Panc1 (cell line): ENCODE results near the gene RSU1.

Experiments used
- POLR2AphosphoS5 ChIP-seq: IDR thresholded peaks from 2 replicates; pipeline ENCODE4 v1.6.1; 2012; ENCODE audit warnings: mild to moderate bottlenecking, low read depth, low read length, moderate library complexity
- SIN3A ChIP-seq: IDR thresholded peaks from 2 replicates; pipeline ENCODE4 v1.6.1; 2012; ENCODE audit warnings: low read depth, mild to moderate bottlenecking, low read length, moderate library complexity, borderline replicate concordance; ENCODE audit not compliant: insufficient read depth
- TF ChIP-seq, protein P1 (sequence below): fragments of 450-650 bp; IDR thresholded peaks from 2 replicates; pipeline ENCODE4 v1.5.1; 2017; ENCODE audit warnings: mild to moderate bottlenecking

DNA sequence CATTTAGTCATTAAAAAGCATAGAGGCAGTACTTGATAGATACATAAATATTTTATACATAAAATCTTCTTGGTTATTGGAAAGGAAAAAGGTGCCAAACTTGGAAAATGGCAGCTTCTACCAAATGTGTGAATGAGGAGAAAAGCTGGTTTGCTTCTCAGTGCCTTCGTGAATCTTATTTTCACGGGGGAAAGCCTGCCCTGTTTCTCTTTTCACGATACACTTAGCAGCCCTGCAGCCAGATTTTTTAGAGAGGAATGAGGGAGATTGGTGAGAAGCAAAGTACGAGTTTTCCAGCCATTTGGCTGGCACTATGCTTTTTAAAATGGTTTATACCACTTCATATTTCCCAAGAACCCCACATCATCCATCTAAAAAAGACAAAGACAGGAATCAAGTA is 272.6 kb downstream of the RSU1 start:
- TF ChIP-seq, protein P1, sequence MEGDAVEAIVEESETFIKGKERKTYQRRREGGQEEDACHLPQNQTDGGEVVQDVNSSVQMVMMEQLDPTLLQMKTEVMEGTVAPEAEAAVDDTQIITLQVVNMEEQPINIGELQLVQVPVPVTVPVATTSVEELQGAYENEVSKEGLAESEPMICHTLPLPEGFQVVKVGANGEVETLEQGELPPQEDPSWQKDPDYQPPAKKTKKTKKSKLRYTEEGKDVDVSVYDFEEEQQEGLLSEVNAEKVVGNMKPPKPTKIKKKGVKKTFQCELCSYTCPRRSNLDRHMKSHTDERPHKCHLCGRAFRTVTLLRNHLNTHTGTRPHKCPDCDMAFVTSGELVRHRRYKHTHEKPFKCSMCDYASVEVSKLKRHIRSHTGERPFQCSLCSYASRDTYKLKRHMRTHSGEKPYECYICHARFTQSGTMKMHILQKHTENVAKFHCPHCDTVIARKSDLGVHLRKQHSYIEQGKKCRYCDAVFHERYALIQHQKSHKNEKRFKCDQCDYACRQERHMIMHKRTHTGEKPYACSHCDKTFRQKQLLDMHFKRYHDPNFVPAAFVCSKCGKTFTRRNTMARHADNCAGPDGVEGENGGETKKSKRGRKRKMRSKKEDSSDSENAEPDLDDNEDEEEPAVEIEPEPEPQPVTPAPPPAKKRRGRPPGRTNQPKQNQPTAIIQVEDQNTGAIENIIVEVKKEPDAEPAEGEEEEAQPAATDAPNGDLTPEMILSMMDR: no peak
- TF ChIP-seq SIN3A (no peak), POLR2AphosphoS5 (no peak)
